Activated gamma-delta T cell treated with Interleukin-2 at 50 U/mL for 16 hours (primary cell): ENCODE results near the gene DDX24.
A peak's percentile ranks its signal among the peaks of the same experiment; 100 is the strongest.

ENCODE experiments used
- DNase-seq: peaks from one replicate; pipeline ENCODE4 v3.0.0-alpha.2; 2020

Gene DDX24, protein sequence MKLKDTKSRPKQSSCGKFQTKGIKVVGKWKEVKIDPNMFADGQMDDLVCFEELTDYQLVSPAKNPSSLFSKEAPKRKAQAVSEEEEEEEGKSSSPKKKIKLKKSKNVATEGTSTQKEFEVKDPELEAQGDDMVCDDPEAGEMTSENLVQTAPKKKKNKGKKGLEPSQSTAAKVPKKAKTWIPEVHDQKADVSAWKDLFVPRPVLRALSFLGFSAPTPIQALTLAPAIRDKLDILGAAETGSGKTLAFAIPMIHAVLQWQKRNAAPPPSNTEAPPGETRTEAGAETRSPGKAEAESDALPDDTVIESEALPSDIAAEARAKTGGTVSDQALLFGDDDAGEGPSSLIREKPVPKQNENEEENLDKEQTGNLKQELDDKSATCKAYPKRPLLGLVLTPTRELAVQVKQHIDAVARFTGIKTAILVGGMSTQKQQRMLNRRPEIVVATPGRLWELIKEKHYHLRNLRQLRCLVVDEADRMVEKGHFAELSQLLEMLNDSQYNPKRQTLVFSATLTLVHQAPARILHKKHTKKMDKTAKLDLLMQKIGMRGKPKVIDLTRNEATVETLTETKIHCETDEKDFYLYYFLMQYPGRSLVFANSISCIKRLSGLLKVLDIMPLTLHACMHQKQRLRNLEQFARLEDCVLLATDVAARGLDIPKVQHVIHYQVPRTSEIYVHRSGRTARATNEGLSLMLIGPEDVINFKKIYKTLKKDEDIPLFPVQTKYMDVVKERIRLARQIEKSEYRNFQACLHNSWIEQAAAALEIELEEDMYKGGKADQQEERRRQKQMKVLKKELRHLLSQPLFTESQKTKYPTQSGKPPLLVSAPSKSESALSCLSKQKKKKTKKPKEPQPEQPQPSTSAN

DNA sequence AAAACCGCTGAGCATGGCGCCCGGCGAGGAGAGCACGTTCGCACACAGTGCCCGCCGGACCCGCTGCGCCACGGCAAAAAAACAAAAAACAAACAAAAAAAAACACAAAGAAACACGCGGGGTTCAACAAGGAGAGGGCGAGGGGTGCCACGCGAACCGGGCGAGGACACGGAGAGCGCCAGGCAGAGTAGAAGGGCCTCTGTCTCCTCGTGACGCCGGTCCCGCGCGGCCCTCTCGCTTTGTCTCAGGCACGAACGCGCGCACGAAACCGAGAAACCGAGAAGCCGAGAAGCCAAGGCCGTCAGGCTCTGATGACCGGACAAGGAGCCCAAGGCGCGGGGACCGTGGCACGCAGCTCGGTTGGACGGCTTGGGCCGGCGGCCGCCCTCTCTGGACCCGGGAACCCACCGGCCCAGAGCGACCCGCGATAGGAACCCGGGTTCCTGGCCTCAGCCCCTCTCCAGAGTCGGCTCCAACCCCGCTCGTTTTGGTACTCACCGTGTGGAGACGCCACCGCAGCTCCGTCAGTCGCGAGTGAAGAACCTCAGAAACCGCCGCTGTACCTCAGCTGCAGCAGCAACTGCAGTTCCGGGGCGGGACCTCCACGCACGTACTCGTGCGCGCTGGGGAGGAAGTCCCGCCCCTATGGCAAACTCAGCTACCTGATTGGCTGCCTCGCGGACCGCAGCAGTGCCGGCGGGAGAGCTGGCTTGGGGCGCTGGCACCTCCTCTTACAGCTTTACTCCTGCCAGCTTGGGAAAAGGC is at the start of gene DDX24, which contains the start of gene IFI27L1:
Gene DDX24 (minus strand): TSS at position 582 of the 765 bp plus-strand sequence. CDS start 1,460 bp downstream, outside the sequence.
Gene IFI27L1 (plus strand): TSS at position 690 of the 765 bp plus-strand sequence. CDS start 15,628 bp downstream, outside the sequence.
- peak; percentile 96 for DNase-seq

DNA sequence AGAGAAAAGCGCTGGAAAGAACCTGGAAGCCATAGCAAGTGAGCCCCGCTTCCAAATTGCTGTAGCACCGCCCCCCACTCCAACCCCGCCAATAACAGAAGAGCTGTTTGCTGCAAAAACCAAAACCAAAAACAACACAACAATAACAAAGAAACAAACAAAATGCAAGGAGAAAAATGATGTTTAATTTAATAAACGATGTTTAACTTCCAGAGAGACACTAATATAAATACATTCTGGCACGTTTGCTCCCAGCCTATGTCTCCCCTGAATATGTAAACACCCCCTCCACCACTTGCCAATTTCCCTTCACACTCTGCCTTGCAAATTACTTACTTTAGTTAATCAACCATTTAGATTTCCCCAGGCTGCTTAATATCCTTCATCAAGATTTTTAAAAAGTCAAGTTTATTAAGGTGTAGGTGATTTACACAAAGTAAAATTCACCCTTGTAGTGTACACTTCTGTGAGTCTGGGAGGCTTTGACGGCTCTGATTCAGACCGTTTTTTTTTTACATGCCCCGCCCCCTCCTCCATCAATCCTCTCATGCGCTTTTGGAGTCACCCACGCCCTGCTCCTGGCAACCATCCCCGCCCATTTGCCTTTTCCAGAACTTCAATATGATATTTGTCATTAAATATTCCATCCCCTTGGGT is 48.9 kb upstream of the DDX24 start:
- DNase-seq: no peak

DNA sequence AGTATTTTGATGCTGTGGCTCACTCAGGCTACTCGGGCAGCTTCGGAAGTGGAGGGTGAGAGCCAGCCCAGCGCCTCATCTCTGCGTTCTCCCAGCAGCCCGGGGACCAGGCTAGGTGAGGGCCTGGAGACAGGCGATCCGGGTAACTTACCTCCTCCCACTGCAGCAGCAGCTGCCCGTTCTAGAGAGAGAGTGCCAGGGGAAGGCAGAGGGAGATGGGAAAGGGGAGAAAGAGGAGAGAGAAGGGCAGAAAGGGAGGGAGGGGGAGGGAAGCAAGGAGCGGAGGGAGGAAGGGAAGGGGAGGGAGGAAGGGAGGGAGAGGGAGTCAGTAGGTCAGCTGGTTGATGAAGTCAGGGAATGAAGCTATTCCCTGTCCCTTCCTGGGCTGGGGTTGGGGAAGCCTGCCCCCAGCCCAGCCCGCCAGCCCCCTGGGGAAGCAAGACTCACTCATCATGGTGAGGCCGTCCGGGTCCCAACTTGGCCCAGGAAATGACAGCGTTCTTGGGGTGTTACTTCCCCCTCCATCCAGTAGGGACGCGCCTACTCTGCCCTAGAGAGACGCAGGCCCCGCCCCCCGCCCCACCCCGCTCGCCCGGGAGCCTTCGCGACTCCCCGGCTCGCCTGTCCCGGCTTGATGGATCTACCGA is 48.2 kb upstream of the DDX24 start, which contains the start of gene IFI27L2:
Gene IFI27L2 (minus strand): TSS at position 494 of the 647 bp plus-strand sequence. CDS start 40 bp downstream, at position 454.
- DNase-seq: peak; percentile 49

DNA sequence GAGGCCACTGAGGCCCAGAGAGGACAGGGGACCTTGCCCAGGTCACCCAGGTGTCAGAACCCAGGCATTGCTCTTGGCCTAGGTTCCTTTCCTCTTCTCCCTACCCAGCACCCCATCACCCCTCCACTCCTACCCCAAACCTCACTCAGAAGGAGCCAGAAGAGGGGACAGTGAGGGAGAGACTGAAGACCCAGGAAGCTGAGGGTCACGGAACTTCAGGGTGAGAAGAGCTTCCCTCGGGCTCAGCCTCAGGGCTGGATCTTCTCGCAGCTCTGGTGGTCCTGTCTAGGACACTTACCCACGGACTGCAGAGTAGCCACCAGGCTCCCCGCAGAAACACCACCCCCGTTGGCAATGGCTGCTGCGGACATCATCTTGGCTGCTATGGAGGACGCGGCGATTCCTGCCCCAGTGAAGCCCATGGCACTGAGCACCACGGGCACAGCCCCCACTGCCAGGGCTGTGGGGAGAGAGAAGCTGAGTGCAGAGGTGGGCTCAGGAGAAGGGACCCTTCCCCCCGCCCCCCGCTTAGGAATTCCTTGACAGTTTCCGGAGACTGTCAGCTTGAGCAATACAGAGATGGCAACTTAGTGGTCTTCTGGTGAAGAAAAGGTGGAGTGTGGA is 47.3 kb upstream of the DDX24 start:
- no peak for DNase-seq

DNA sequence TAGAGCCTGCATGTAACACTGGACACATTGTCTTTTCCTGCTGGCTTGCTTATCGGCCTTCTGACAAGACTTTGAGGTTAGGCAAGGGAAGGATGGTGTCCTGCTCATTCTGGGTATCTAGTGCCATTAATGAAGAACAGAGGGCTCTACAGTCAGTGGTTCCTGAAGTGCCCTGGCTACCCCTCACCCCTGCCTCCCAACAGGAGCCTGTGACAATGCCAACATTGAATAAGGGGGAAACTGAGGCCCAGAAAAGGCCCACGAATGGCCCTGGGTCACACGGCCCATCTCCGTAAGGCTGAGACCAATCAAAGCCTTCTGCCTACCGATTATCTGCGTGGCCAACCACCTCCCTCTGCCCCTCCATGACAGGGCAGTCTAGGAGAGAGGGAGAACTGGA is 46.3 kb upstream of the DDX24 start:
- DNase-seq: no peak

DNA sequence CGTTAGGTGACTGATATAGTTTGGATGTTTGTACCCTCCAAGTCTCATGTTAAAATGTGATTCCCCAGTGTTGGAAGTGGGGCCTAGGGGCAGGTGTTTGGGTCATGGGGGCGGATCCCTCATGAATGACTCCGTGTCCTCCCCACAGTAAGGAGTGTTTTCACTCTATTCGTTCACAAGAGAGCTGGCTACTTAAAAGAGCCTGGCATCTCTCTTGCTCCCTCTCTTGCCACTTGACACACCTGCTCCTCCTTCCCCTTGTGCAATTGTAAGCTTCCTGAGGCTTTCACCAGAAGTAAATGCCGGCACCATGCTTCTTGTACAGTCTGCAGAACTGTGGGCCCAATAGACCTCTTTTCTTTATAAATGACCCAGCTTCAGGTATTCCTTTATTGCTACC is 45.8 kb upstream of the DDX24 start:
- no peak for DNase-seq

DNA sequence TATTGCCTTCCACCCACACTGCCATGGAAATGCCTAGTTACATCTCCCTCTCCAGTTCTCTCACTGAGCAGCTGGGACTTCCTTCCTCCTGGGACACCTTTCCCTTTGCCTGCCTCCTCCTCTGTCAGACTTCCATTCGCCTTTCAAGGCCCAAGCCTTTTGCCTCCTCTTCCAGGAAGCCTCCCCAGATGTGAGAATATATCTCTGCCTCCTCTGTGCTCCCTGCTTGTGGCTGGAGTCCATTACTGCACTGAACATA is 45.3 kb upstream of the DDX24 start:
- no peak for DNase-seq

DNA sequence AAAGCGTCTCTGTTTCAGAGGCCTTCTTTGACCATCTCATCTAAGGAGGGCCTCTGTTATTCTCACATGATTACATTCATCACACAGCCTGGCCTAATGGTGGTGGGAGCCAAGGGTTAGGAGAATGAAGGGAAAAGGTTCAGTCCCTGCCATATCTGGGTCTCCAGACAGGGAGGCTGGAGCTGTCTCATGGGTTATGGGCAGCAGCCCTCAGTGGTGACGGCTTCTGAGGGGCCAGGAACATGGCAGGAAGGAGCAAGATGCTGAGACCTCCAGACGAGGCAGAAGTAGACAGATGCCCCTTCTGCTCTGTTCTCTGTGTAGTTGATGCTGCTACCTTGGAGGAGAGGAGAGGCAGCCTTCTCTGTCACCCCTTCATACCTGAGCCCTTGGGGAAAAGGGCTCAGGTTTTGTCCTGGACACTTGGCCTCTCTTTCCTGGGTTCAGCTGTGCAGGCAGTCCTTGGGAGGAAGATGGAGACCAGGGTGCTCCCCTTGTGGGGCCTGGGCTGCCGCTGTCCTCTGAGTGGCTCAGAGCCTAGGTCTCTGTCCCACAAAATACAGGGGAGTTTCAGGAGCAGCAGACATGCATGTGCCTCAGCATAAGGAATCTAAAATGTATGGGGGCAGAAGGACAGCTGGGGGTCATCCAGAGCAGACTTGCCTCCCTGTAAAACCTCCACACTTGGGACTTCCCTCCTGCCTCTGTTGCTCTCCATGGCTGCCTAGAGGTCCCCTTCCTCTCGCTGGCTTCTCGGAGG is 44.8 kb upstream of the DDX24 start:
- no peak for DNase-seq

DNA sequence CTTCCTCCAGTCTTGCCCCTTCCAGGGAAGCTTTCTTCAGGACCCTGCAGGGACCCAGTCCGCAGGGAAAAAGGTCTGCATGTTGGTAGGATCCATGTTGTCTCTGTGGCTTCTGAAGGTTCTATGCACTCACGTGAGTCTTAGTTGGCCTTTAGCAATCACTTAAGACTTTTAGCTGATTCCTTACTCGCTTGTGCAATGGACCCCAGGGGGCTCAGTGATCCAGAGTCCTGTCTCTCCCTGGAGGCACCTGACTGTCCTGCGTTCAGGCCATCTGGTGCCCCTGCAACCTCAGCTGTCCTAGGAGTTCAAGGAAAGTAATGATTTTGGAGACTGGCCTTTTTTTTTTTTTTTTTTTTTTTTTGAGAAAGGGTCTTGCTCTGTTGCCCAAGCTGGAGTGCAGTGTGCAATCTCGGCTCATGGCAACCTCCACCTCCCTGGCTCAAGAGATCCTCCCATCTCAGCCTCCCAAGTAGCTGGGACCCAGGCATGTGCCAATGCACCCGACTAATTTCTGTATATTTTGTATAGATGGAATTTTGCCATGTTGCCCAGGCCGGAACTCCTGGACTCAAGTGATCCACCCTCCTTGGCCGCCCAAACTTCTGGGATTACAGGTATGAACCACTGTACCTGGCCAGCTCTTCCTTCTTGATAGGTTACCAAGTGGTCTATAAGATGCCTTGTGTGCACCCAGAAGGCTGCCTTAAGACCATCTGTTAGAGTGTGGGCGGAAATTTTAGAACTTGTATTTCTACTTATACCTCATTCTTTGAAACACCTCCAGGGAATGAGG is 43.8 kb upstream of the DDX24 start:
- DNase-seq: no peak

DNA sequence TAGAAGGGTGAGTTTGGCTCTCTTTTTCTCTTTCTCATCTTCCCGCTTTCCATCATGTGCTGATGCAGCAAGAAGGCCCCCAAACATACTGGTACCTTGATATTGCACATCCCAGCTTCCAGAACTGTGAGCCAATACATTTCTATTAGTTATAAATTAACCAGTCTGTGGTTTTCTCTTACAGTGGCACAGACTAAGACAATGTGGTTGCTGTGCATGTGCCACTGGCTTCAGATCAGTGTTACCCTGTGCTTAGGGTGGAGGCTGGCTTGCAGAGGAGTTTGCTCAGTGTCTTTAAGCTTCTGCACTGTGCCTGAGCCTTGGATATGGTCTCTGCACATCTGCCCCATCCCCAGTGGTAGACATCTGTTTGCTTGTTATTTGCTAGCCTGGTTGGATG is 42.9 kb upstream of the DDX24 start:
- DNase-seq: no peak

DNA sequence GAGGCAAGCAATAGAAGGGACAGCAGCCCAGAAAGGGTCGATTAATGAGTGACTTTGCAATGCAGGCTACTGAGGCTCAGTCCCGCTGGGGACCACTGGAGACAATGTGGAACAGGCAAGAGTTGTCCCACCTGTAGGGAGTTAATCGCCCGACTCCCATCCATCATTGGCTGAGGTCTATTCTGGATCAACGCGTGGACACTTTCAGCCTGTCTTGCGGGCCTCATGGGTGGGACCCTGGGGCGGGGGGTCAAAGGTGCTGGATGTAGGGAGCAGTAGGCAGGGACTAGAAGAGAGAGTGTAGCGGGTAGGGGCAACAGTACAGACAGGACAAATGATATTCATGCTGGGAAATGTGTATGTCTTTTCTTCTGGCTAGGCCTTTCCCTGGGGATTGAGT is 42.3 kb upstream of the DDX24 start:
- no peak for DNase-seq

DNA sequence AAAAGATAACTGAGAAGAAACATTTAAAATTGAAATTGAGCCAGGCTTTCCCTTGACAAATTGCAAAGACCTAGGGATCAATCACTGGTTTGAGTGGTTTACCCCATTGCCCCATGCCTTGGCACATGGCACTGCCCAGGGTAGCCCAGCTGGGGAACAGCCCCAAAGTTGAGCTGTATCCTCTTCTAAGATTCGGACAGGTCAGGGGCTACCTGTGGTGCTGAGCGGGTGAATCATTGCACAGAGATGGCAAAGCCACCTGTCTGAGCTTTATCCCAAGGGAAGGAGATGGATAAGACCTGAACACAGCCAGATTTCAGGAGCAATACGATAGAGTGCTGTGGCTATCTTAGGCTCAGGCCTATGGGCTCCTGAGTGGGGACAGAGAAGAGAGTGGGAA is 41.4 kb upstream of the DDX24 start:
- DNase-seq: no peak

DNA sequence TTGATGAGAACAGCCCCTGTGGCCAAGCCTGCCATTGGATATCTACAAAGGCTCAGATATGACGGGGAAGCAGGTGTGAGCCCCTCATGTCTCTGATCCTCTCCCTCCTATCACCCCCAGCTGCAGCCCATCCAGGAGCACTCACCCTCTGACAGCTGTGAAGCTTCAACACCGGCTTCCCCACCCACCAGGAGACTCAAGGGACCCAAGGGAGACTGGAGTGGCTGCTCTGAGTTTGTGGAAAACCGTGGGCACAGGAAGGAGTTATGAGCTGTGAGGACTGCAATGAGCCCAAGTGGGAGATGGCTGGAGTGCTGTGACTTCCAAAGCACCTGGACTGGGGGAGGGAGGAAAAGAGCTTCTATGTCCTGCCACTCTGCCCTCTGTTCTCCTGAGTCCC is 40.5 kb upstream of the DDX24 start:
- DNase-seq: no peak

DNA sequence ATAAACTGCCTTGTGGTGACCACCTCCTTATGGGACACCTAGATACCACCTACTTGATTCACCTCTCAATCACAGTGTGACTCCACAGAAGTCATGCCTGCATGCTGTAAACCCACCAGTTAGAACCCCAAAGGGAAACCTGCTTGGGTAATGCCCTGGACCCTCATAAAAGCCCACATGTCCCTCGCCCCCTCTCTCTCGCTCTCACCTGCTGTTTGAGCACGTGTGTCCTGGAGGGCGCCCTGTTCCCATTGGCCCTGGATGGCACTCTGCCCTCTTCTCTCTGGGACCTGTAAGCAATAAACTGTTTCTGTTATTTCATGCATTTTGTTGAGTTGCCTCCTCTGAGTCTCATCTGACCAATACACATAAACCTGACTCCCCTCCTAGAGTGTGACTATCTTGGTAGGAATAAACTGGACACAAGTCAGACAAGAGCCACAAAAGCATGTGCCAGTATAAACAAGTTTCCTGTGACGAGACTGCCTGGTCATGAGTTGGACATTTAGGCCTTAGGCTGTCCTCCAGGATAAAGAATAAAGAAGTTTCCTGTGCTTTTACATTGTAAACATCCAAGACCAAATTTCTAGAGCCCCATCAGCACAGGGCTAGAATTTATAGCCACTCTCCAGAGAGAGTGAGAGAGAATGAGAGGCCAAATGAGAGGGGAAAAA is 39.8 kb upstream of the DDX24 start:
- no peak for DNase-seq

DNA sequence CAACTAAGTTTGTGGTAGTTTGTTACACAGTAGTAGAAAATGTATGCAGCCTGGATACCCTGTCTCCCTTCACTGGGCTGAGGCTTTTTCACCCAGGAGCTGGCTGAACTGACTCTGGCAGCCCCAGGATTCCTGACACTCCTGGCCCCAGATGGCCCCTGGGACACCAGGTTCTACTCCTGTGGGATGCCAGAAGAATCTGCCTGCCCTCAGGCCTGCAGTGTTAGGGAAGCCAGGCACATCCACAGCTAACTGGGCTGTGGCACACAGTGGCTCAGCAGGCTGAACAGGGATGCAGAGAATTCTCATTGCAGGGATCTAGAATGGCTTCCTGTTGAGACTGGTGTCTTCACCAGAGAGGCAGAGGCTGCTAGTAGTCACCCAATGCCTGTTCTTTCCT is 38.1 kb upstream of the DDX24 start:
- DNase-seq: no peak

DNA sequence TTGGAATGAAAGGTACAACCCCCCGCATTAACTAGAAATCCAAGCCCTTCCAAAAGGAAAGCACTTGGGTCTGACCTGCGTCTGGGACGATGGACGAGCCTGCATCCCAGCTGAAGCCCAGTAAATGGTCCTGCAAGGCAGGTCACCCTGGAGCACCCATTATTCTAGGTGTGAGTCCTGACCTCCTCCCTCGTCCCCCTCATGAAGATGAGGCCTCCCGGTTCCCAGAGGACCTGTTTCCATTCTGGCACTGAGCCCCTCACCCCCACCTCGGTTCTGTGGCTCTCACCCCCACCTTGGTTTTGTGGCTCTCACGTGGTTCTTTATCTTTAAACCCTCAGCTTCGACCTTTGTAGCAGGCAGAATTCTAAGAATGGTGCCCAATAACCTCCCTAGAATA is 36.9 kb upstream of the DDX24 start:
- DNase-seq: no peak

DNA sequence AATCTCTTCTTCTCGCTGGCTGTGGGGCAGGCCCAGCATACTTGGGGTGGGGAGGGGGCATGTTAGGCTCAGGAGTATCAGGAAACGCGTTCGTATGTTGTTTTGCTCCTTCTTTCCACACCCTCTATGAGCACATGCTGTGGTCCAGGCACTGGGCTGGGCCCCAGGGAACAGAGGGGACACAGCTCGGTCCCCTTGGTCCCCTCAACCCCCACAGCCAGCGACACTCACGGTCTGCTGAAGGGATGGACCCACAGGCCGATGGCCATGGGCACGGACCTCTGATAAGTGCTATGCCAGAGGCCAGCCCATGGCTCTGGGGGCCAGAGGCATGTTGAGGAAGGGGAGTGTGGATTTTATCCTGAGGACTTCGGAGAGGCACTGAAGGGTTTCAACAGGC is 35.7 kb upstream of the DDX24 start:
- no peak for DNase-seq

DNA sequence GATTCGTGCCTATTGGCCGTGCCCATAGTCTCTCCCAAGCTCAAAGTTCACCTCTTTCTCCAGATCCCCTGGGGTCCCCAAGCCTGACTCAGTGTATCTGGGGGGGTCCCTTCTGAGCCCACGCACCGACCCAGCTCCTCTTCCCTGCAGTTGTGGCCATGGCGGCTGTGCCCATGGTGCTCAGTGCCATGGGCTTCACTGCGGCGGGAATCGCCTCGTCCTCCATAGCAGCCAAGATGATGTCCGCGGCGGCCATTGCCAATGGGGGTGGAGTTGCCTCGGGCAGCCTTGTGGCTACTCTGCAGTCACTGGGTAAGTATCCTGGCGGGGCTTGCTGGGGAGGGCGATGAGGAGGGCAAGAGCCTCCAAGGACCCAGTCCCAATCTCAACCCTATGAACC is 34.6 kb upstream of the DDX24 start:
- DNase-seq: no peak

DNA sequence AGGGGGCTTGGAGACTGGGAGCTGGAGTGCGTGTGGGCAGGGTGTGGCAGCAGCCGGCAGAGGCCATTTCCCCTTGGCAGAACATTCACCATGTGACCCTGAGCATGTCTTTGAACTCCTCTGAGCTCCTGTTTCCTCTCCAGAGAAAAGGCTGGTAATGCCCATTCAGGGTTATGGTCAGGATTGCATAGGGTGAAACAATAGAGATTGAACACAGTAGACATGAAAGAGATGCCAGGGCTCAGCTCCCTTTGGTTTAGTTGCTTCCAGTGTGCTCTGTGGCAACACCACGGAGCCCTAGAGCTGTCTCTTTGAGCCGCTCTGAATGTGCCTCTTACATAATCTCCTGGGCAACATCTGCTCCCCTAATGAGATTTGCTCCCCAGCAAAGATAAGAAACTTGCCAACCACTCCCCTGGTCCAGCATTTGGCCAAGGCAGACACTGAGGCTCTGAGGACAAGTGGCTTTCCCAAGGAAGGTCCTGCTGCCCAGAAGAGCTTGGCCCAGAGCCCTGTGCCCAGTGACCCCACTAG is 34.1 kb upstream of the DDX24 start:
- no peak for DNase-seq
